HK-2 (cell line): ENCODE data around the gene FLNC.
A peak's percentile ranks its signal among the peaks of the same experiment; 100 is the strongest.

Source experiments
- DNase-seq: peaks from one replicate; pipeline ENCODE4 v3.0.0-alpha.2; 2018; ENCODE audit not compliant: unreplicated experiment

Gene FLNC

DNA sequence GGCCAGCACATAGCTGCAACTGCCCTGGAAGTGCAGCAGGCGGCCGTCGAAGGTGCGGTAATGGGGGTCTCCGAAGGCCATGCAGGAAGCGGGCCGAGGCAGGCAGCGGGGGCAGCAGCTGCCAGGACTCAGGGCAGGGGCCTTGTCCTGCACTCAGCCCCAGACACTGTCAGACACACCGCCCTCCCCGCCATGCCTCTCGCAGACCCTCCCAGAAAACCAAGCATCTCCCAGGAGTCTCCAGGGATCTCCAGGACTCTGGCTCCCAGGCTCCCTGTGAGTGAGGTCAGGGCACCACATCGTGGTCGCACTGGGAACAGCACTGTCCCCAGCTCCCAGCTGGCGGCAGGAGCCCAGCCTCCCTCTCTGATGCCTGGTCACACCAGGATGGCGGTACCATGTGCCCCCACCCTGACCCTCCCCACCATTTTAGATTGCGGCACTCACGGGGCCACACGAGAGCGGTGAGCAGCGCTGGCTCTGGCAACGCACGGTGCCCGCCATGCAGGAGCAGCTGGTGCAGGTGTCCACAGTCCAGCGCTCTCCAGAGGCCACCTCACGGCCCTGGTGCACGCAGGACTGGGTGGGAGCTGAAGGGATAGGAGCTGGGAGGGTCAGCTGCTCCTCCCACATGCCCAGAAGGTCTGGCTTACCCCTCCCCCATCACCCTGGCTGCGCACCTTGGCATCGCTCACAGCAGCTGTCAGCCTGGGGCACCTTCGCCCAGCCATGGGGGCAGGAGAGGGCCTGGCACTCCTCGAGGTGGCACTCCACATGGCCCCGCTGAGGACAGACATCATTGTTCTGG is 49.9 kb downstream of the FLNC start:
- DNase-seq: peak; percentile 64

DNA sequence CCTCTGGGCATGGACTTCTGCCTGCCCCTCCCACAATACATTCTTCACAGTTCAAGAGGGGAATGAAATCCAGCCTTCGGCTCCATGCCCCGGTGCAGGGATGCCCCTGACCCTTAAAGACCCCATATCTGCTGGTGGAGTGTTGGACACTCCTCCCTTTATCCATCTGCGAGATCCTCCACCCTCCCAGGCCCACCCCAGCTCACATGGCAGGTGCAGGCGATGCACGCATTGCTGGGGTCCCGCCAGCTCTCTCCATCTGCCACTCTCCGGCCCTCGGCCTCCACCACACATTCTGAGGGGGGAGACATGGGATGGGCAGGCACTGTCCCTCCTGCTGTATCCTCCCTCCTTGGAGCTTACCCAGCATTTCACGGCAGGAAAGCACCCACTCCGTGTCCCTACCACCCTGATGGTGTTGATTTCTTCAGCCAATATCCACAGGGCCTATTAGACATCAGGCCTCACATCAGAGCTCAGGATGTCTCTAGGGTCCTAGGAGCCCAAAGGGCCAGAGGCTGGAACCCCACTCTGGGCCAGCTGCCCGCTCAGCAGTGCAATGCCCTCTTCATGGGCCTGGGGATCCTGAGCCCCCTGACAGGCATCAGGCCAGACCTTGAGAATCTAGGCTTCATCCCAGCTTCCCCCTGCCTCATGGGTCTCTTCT is 50.7 kb downstream of the FLNC start:
- no peak for DNase-seq

DNA sequence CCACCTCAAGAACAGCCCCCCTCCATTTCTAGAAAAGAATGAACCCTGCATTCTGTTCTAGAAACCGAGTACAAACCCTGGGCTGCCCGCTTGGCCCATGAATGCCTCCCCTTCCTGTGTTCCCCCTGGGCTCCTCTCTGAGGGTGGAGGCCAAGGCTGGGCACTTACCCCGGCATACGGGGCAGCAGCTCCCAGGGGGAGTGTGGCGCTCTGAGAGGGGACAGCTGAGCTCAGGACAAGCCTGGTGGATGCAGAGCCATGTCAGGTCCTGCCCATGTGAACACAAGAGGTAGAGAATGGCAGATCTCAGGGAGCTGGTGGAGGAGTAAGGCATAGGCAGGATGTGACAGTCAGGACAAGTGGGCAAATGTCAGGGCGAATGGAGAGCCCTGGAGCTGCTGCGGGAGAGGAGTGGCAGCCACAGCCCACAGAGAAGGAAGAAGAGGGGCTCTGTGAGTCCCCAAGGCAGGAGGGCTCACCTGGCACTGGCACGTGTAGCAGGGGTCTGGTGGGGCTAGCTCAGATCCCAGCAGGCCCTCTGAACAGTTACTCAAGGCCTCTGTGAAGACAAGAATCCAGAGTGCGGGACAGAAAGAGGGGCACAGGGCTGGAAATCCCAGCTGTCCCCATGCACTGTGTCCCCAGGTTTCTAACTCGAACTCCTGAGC is 51.4 kb downstream of the FLNC start:
- no peak for DNase-seq

DNA sequence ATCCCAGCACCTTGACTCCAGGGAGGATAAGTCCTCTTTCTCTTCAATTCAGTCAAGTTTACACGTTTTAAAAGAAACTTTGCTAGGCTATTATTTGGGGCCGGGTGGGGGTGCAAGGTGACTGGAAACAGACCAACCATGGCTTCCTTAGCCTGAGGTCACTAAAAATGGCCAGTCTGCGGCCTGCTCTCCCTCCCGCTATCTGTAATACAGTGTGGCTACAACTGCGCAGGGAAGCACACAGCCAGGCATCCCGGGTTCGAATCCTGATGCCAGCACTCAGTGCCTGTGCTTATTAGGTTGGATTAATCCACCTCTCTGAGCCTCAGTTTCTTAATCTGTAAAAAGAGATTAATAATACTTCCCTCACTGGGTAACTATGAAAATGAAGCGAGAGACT is 51.9 kb downstream of the FLNC start:
- no peak for DNase-seq

DNA sequence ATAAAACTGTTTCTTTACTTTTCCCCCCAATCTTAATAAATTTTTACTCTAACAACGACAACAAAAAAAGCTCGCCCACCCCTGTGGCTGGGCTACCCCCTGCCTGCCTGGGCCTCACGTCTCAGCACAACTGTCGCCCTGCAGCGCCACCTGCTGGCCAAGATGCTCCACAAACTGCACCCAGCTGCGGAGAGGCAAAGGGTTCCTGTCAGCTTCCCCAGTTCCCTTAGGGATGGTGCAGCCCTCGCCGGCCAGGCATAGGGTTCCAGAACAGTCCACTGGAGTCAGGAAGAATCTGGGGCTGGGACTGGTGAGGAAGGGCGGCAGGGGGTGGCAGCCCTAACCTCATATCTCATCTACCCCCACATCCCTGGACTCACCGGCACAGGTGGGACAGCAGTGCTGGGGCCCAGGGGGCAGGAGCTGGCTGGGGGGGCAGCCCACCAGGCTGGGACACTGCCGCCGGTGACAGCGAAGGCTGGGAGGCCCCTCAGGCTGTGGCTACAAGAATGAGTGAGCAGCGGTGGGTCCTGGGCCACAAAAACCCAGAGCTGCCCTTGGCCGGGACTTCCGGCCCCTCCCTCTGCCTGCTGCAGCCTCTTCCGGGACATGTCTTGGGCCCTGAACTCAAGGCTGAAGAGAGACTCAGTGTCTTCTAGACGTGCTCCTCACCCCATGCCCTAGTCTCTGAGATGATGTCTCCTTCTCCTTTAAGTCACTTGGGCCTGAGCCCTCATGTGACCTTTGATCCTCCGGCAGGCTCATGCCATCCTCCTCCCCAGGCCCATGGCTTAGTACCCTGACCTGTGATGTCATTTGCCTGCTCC is 53.6 kb downstream of the FLNC start:
- DNase-seq: peak; percentile 80

DNA sequence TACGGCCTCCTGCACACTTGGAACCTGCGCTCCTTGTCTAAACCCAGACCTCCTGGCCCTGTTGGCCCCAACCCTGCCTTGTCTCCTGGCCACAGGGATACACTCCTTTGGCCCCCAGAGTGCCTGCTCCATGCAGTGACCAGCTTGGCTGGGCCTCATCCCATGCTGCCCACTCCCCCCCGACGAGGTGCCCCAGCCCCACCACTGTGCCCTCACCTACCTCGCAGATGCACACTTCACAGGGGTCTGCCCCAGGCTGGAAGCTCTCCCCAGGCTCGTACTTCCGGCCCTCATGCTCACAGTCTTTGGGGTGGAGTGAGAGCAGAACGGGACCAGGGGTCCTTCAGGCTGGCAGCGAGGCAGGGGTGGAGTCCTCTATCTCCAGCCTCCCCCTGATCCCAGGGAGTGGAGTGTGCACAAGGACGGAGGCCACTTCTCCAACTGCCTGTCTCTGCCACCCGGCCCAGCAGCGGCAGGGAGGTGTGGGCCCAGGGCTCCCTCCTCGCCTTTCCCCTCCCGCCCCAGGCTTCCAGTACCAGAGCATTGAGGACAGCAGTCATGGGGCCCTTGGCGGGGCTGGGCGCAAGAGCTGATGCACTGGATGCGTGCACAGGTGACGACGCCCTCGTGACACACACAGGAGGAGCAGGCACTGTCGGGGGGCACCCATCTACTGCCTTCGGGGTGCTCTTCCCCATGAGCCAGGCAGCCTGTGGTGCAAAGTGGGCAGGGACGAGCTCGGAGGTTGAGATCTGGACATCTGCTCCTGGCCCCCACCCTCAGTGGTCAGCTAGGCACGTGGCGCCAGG is 54.6 kb downstream of the FLNC start:
- DNase-seq: no peak

DNA sequence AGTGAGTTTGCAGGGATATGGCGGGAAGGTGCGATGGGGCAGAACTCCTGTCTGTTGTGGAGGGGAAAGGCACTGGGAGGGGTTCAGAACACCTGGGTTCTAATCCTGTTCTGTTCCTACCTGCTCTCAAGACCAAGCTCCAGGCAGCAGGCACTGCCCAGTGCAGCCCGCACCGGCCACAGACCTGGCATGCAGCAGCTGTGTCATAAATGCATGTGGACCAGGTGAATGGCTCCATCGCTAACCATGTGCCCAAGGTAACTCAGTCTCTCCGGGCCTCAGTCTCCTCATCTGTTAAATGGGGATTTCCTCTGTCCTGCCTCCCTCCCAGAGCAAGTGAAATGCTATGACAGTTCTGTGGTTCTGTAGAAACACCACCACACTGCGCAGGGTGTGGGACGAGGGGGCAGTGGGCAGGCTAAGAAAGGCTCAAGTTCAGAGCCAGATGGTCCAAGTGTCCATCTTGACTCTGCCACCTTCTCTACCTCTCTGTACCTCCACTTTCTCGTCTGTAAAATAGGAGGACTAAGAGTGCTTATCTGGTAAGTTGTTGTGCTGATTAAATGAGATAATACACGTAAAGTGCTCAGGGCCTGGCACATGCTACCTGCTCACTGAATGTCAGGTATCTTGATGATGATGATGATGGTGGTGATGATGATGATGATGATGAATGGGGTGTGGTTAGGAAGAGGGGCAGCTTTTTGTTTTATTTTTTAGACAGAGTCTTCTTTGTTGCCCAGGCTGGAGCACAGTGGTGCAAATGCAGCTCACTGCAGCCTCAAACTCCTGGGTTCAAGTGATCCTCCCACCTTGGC is 55.4 kb downstream of the FLNC start:
- no peak for DNase-seq

DNA sequence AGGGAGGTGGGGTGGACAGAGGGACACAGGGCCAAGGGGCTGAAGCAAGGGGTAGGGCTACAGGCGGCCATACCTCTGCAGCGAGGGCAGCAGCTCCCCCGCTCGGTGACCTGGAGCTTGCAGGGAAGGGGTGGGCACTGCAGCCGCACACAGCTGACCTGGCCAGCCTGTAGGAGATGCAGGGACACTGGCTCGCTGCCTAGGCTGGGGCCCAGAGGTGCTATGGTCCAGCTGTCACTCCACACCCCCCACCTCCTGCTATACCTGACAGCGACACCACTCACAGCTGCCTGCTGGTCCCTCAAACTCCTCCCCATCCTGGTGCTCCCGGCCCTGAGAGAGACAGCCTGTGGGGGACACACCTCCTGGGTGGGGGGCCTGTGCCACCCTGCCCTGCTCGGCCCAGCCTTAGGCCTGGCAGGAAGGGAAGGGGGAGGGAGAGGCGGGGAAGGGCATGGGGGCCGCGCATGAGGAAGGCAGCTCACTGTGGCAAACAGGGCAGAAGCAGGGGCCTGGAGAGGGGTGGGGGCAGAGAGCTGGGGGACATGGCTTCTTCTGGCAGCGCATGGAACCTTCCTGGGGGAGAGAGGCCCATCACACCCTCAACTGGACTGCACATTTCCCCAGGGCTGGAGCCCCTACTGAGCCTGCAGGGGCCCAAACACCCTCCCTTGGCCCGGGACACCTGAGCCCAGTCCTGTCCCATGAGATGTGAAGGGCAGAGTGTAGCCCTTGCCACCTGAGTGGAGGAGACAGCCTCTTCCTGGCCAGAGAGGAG is 56.4 kb downstream of the FLNC start:
- no peak for DNase-seq

DNA sequence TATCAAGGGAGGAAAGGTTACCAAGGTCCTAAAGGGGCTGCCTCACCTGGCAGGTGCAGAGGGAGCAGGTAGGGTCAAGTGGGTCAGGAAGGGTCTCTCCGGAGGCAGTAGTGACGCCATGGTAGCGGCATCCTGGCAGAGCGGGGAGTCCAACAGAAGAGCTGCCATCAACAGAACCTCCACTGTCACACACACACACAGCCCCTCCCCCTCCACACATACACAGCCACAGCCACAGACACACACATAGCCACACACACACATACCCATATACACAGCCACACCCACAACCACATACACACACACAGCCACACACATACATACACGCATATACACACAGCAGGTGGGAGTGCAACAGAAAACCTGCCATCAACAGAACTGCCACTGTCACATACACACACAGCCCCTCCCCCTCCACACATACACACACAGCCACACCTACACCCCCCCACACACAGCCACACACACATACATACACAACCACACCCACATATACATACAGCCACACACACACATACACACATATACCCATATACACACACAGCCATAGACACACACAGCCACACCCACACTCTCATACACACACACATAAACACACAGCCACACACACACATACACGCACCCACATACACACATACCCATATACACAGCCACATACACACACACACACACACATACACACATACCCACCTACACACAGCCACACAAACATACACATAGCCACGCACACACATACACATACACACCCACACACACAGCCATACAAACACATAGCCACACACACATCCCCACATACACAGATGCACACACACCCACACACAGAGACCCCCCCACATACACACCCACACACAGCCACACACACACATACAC is 57.2 kb downstream of the FLNC start:
- DNase-seq: no peak

DNA sequence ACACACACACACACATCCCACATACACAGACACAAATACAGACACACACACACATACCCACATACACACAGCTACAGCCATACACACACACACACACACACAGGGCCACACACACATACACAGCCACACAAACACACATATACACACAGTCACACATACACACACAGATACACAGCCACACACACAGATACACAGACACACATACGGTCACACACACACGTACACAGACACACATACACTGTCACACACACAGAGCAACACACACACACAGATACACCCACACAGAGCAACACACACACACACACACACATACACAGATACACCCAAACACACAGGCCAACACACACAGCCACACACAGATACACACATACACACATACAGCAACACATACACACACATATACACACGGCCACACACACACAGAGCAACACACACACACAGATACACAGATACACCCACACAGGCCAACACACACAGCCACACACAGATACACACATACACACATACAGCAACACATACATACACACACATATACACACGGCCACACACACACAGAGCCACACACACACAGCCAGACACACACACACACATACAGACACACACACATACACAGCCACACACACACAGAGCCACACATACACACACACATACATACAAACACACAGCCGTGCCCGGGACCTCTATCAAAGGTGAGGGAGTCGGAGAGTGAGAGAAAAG is 58.0 kb downstream of the FLNC start:
- DNase-seq: no peak

DNA sequence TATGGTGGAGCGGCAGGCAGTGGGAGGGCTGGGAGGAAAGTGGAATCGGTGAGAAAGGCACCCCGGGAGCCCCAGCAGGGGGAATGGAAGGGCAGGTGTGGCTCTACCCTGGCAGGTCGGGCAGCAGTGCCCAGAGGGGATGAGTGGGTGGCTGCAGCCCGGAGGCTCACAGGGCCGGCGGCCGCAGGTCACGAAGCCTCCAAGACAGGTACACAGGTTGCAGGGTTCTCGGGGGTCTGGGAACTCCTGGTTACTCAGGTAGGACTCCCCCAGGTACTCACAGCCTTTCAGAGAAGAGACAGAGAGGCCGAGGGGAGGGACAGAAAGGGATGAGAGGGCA is 58.5 kb downstream of the FLNC start:
- no peak for DNase-seq

DNA sequence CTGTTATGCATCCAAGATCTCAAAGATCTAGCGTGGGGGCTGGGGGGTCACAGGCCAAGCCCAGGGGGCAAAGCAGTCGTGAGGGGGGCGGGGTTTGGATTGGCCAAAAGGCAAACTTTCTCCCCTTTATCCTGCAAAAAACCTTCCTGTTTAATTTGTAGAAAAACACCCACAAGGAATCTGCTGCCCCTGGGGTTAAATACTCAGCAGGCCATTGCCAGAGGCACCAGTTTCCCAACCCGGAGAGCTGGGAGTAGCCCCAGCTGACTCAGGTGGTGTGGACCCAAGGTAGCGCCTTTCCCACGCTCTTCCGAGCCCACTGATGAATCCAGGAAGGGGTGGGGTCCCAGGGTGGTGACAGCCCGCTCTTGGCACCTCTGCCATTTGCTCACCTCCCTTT is 58.9 kb downstream of the FLNC start:
- DNase-seq: no peak

DNA sequence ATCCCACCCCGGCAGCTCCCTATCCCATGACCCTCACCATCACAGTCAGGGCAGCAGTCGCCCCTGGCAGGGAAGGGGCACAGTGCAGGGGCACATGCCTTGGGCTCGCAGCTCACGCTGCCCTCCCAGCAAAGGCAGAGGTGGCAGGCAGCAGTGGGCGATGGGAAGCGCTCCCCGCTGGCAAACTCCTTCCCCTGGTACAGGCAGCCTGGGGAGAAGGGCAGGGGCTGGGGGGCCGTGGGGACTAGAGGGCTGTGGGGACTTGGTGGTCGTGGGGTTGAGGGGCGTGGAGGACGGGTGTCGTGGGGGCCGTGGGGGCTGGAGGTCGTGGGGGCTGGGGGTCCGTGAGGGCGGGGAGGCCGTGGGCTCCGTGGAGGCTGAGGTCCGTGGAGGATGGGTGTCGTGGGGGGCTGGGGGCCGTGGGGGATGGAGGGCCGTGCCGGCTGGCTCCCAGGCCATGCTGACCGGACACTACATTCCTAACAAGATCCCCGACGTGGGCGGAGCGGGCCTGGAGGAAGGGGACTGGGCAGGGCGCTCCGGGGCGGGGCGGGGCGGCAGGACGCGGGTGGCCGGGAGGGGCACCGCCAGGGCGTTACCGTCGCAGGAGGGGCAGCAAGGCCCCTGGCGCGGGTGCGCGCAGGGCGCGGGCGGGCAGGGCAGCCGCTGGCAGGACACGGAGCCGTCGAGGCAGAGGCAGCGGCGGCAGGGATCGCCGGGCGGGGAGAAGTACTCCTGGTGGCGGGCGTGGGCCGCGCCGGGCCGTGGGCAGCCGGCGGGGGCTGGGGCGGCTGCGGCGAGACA is 60.3 kb downstream of the FLNC start:
- no peak for DNase-seq

DNA sequence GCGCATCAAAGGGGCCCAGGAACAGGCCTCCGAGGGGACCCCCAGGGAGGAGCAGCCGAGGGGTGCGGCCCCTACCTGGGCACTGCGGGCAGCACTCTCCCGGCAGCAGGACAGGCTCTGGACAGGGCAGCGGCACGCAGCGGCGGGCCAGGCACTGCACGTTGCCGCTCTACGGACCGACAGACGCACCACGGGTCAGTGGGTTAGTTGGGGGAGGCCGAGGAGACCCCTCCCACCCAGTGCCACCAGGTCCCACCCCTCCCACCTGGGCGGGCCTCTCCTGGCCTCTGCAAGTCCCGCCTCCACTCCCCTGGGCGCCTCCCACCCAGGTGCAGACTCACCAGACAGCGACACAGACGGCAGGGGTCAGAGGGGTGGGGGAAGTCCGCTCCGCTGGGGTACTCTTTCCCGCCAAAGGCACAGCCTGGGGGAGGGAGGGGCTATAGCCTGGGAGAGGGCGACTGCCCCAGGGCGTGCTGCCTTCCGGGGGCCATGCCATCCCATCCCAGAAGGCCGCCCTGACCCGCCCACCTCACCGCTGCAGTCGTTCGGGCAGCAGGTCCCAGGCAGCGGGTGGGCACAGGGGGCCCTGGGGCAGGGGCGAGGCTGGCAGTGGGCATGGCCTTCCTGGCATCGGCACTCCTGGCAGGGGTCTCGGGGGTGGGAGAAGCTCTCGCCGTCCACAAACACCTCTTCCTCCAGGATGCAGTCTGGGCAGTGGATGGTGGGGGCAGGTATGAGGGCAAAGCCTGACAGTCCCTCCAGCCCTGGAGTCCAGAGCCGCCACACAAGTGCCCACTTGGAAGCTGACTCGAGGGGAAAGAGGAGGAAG is 61.1 kb downstream of the FLNC start:
- no peak for DNase-seq

DNA sequence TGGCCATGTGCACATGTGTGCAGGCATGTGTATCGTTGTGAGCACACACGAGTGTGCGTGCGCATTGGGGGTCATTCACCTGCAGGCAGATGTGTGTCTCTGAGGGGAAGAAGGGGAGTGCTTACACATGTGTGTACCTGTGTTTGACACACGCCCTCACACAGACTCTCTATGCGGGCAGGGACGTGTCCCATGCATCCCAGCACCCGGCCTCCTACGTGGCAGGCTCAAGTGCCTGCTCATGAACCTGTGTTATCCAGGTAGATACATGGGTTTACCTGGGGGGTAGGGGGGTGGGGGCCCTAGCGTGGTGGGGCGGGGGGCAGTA is 61.7 kb downstream of the FLNC start:
- DNase-seq: no peak

DNA sequence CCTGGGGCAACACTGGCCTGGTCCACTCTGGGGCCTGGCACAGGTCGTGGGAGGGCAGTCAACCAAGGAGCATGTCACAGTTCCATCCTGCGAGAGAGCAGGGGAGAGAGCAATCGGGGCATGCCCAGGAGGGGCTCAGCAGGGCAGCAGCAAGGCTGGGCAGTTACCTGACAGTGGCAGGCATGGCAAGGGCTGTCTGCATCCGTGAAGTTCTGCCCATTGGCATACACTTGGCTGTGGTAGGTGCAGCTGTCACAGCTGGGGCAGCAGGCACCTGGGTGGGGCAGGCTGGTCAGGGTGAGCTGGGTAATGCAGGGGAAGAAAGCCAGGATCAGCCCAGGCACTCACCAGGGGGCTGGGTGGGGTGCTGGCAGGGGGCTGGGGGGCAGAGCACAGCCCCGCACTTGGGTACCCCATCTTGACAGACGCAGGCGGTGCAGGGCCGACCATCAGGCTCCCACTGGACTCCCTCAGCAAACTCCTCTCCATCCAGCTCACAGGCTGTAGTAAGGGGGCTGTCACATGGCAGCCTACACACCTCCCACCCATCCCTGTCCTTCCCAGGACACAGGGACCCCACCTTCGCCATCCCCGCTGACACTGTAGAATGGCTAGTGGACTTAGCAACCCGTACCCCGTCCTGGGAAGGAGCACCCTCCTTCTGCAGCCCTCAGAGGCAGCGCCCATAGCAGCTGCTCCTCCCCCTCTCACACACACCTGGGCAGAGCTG is 62.5 kb downstream of the FLNC start:
- no peak for DNase-seq
